Measurements from ENCODE around the gene PARVG. TPM values are rescaled to one million over a fixed set of nuclear protein-coding genes. Genes with fewer than 3 reads are reported as not detected.

The PARVG gene, protein sequence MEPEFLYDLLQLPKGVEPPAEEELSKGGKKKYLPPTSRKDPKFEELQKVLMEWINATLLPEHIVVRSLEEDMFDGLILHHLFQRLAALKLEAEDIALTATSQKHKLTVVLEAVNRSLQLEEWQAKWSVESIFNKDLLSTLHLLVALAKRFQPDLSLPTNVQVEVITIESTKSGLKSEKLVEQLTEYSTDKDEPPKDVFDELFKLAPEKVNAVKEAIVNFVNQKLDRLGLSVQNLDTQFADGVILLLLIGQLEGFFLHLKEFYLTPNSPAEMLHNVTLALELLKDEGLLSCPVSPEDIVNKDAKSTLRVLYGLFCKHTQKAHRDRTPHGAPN
- not detected in 5 replicates for total RNA-seq (2022; extraction: Qiagen RNA extraction; ENCODE audit: low read depth)

DNA sequence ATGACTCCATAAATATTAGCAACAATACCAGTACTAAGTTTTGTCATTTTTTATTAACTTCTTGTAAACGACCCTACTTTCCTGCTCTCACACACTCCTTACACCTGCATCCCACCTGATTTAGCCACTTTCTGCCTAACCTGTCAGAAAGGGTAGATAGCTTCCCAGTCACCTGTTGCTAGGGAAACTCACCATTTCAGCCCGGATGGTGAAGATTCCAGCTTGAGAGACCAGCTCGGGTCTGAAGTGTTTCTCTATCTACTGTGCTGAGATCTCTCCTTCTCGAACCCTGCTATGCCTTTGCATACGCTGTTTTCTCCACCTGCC lies at the start of gene PARVG:
TSS of gene PARVG (plus strand) at position 220 of the 327 bp plus-strand sequence. CDS start 2,405 bp downstream, outside the sequence.

Other genes starting within 250 kb of the PARVG start
- 45.6 to 49.8 TPM (median 46.1 TPM) in 5 replicates for gene SAMM50, start 225.5 kb upstream of the PARVG start, total RNA-seq (2022; extraction: Qiagen RNA extraction; ENCODE audit: low read depth)
- gene PARVB, start 156.6 kb upstream of the PARVG start, total RNA-seq (2022; extraction: Qiagen RNA extraction; ENCODE audit: low read depth), result 38.2 to 42.8 TPM (median 42.0 TPM) in 5 replicates
- gene SHISAL1, start 132.0 kb downstream of the PARVG start, total RNA-seq (2022; extraction: Qiagen RNA extraction; ENCODE audit: low read depth), result 5.6 to 7.0 TPM (median 6.4 TPM) in 5 replicates